HCT116 (cell line): ENCODE results near the gene MRPL9. TPM values are rescaled to one million over a fixed set of nuclear protein-coding genes. Genes with fewer than 3 reads are reported as not detected.

Experiments used
- ATAC-seq: fragments of 200-7000 bp; cut with Tn5 transposase; 2 replicates; pipeline ENCODE4 v1.9.1; 2020; ENCODE audit warnings: mild to moderate bottlenecking, moderate library complexity
- BruUV-seq: library from RNA; stranded (reverse); fragments of 400-500 nt; replicated peaks from 2 replicates; lab custom pipeline; 2021; lab: Mats Ljungman, UMichigan
- CTCF ChIA-PET: fragments of 300-600 bp; sonication (Branson Sonifier 250); formaldehyde crosslinking; loops from one replicate; lab custom pipeline; 2021; ENCODE audit warnings: antibody characterized with exemption; lab: Charles Lee
- POLR2A ChIA-PET: fragments of 300-600, 350-600 bp; sonication (Branson Sonifier 250); formaldehyde crosslinking; loops from one replicate; lab custom pipeline; 2021; ENCODE audit warnings: antibody characterized with exemption; lab: Charles Lee
- RAD21 ChIA-PET, 2 experiments: fragments of 300-600 bp; sonication (Branson Sonifier 250); formaldehyde crosslinking; loops; one replicate each; lab custom pipeline; 2023; ENCODE audit warnings: low total read pairs in 2 of 2; ENCODE audit not compliant: uncharacterized antibody in 2 of 2, unreplicated experiment in 2 of 2, low non-redundant PET in 1 of 2; lab: Charles Lee
- DNase-seq: peaks from one replicate; pipeline ENCODE4 v3.0.0-alpha.2; 2010; ENCODE audit warnings: low read depth, low spot score
- H2AFZ ChIP-seq: fragments of 200-600 bp; shearing (Covaris generic), sonication (generic); 2 replicates; pipeline ENCODE4 v1.6.1; 2017; ENCODE audit warnings: low read depth, mixed run types, mixed read lengths, antibody characterized with exemption, low read length; ENCODE audit not compliant: poor library complexity, severe bottlenecking
- H3K27ac ChIP-seq: 2 replicates; pipeline ENCODE4 v1.5.1; 2012; ENCODE audit warnings: low read depth, low read length
- H3K27me3 ChIP-seq: fragments of 200-600 bp; sonication (generic); 2 replicates; pipeline ENCODE4 v1.6.1; 2016; ENCODE audit warnings: mixed run types, low read length, mixed read lengths; ENCODE audit not compliant: insufficient read depth
- H3K36me3 ChIP-seq, 2 experiments: fragments of 200-500 bp in 1 of 2; fragments of 200-600 bp in 1 of 2; sonication (Bioruptor generic) in 1 of 2; sonication (generic) in 1 of 2; 2 replicates each; pipeline versions ENCODE4 v1.5.1 to v1.6.1; 2014 to 2016; ENCODE audit warnings: low read length in 2 of 2, inconsistent platforms in 1 of 2, mixed read lengths in 1 of 2, mixed run types in 1 of 2; ENCODE audit not compliant: insufficient read depth in 2 of 2, control insufficient read depth in 1 of 2
- H3K4me1 ChIP-seq, 2 experiments: fragments of 200-600 bp in 1 of 2; sonication (generic) in 1 of 2; 2 replicates each; pipeline versions ENCODE4 v1.5.1 to v1.6.1; 2012 to 2017; ENCODE audit warnings: low read length in 2 of 2, inconsistent platforms in 1 of 2, mild to moderate bottlenecking in 1 of 2, mixed read lengths in 1 of 2, mixed run types in 1 of 2, moderate library complexity in 1 of 2; ENCODE audit not compliant: insufficient read depth in 2 of 2, control insufficient read depth in 1 of 2
- H3K4me2 ChIP-seq: fragments of 200-600 bp; sonication (generic); 2 replicates; pipeline ENCODE4 v1.6.1; 2017; ENCODE audit warnings: mixed run types, low read length, mixed read lengths
- H3K4me3 ChIP-seq, 2 experiments: fragments of 200-600 bp in 1 of 2; sonication (generic) in 1 of 2; replicated peaks in 1 of 2; 2 replicates each; pipeline ENCODE4 v1.5.1; 2011 to 2016; ENCODE audit warnings: low read length in 2 of 2, control low read depth in 1 of 2, low read depth in 1 of 2, mild to moderate bottlenecking in 1 of 2, mixed read lengths in 1 of 2, mixed run types in 1 of 2
- H3K79me2 ChIP-seq: fragments of 200-600 bp; sonication (generic); 2 replicates; pipeline ENCODE4 v1.6.1; 2017; ENCODE audit warnings: mild to moderate bottlenecking, mixed run types, low read length, moderate library complexity, mixed read lengths; ENCODE audit not compliant: insufficient read depth
- H3K9ac ChIP-seq: fragments of 200-600 bp; sonication (generic); 2 replicates; pipeline ENCODE4 v1.6.1; 2016; ENCODE audit warnings: low read length, mixed read lengths
- H3K9me2 ChIP-seq: fragments of 200-600 bp; sonication (generic), shearing (Covaris generic); 2 replicates; pipeline ENCODE4 v1.6.1; 2017; ENCODE audit warnings: mixed run types, mild to moderate bottlenecking, moderate library complexity; ENCODE audit not compliant: insufficient read depth
- H3K9me3 ChIP-seq, 2 experiments: fragments of 200-500 bp in 1 of 2; fragments of 200-600 bp in 1 of 2; sonication (Bioruptor generic) in 1 of 2; sonication (generic) in 1 of 2; 2 replicates each; pipeline ENCODE4 v1.6.1; 2014 to 2017; ENCODE audit warnings: low read length in 2 of 2, mixed read lengths in 2 of 2, inconsistent platforms in 1 of 2, low read depth in 1 of 2, mild to moderate bottlenecking in 1 of 2, mixed run types in 1 of 2, moderate library complexity in 1 of 2; ENCODE audit not compliant: control insufficient read depth in 1 of 2, insufficient read depth in 1 of 2
- H4K20me1 ChIP-seq: fragments of 200-600 bp; sonication (generic), shearing (Covaris generic); 2 replicates; pipeline ENCODE4 v1.6.1; 2017; ENCODE audit warnings: mixed run types, mild to moderate bottlenecking, moderate library complexity; ENCODE audit not compliant: insufficient read depth
- CBX3 ChIP-seq: IDR thresholded peaks from 2 replicates; pipeline ENCODE4 v1.6.1; 2012; ENCODE audit warnings: low read depth
- CTCF ChIP-seq, 3 experiments: fragments of 200-600 bp in 1 of 3; sonication (generic) in 1 of 3; IDR thresholded peaks in 2 of 3; conservative IDR thresholded peaks in 1 of 3; 2 replicates each; pipeline ENCODE4 v1.5.1; 2012 to 2017; ENCODE audit warnings: low read depth in 2 of 3, low read length in 2 of 3, antibody characterized with exemption in 1 of 3, borderline replicate concordance in 1 of 3, control low read depth in 1 of 3, mild to moderate bottlenecking in 1 of 3, mixed read lengths in 1 of 3, mixed run types in 1 of 3, moderate library complexity in 1 of 3; ENCODE audit not compliant: insufficient read depth in 1 of 3
- EGR1 ChIP-seq: IDR thresholded peaks from 2 replicates; pipeline ENCODE4 v1.6.1; 2012; ENCODE audit warnings: low read depth
- ELF1 ChIP-seq: IDR thresholded peaks from 2 replicates; pipeline ENCODE4 v1.6.1; 2012; ENCODE audit warnings: low read depth, borderline replicate concordance
- EZH2 ChIP-seq: fragments of 200-600 bp; sonication (generic); IDR thresholded peaks from 2 replicates; pipeline ENCODE4 v1.6.1; 2017; ENCODE audit warnings: antibody characterized with exemption, mixed run types
- EZH2phosphoT487 ChIP-seq: fragments of 200-600 bp; IDR thresholded peaks from 2 replicates; pipeline ENCODE4 v1.6.1; 2018; ENCODE audit warnings: antibody characterized with exemption, borderline replicate concordance
- JUND ChIP-seq: IDR thresholded peaks from 2 replicates; pipeline ENCODE4 v1.6.1; 2012
- POLR2A ChIP-seq: IDR thresholded peaks from 2 replicates; pipeline ENCODE4 v1.7.0; 2011; ENCODE audit warnings: borderline replicate concordance; ENCODE audit not compliant: insufficient read depth, insufficient read length; ENCODE audit errors: extremely low read depth
- POLR2AphosphoS5 ChIP-seq: IDR thresholded peaks from 2 replicates; pipeline ENCODE4 v1.6.1; 2011; ENCODE audit warnings: mild to moderate bottlenecking, low read depth, low read length, moderate library complexity
- RAD21 ChIP-seq: IDR thresholded peaks from 2 replicates; pipeline ENCODE4 v1.6.1; 2012; ENCODE audit warnings: low read depth, mild to moderate bottlenecking
- SIN3A ChIP-seq: IDR thresholded peaks from 2 replicates; pipeline ENCODE4 v1.6.1; 2012; ENCODE audit warnings: low read depth
- YY1 ChIP-seq: IDR thresholded peaks from 2 replicates; pipeline ENCODE4 v1.6.1; 2011; ENCODE audit warnings: low read length, low read depth, moderate library complexity, mild to moderate bottlenecking; ENCODE audit not compliant: insufficient replicate concordance; ENCODE audit errors: extremely low read depth
- ZBTB33 ChIP-seq: IDR thresholded peaks from 2 replicates; pipeline ENCODE4 v1.6.1; 2011; ENCODE audit warnings: mild to moderate bottlenecking, low read length, moderate library complexity; ENCODE audit not compliant: insufficient replicate concordance; ENCODE audit errors: extremely low read depth
- ZFX ChIP-seq: fragments of 450-650 bp; IDR thresholded peaks from 2 replicates; pipeline ENCODE4 v1.6.1; 2017
- ZNF274 ChIP-seq: fragments of 200-500 bp; sonication (Bioruptor generic); IDR thresholded peaks from 2 replicates; pipeline ENCODE4 v1.6.1; 2014; ENCODE audit warnings: mild to moderate bottlenecking, low read depth, low read length, inconsistent platforms
- intact Hi-C: fragments of 100-400 bp; cut with micrococcal nuclease; formaldehyde crosslinking; loops from 2 replicates; pipeline ENCODE4 v1.10.0; 2022
- total RNA-seq: library from RNA; stranded (reverse); gene quantifications from one replicate; pipeline ENCODE4 v1.2.1, GENCODE V29; 2021; ENCODE audit not compliant: unreplicated experiment
- TF ChIP-seq, protein P1 (sequence below): IDR thresholded peaks from 2 replicates; pipeline ENCODE4 v1.6.1; 2012

The MRPL9 gene
- total RNA-seq, 1 experiment from 2014 or later, result 94.5 TPM

DNA sequence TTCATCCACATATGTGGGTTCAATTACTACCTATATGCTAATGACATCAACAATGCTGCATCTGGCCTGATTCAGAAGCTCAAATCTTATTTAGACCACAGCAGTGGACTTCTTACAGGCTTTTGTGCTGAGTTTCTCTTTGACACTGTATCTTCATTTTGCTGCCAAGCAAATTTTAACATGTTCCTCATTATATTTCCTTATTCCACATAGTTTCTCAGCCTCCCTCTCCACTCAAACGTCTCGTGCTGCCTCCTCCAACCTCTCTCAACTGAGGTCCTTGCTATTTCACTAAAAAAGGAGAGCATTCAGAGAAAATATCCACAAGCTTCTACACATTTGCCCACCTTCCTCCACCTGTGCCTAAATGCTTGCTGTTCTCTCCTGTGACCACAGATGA is 20.5 kb upstream of the MRPL9 start:
- Histone ChIP-seq H3K36me3 (no peaks in the 10 kb centered on the region), H3K79me2 (no peaks in the 10 kb centered on the region), H3K4me3 (no peak overlapping the region), H3K9ac (no peak overlapping the region), H3K4me2 (no peak overlapping the region), H3K4me1 (no peaks in the 10 kb centered on the region), H4K20me1 (no peaks in the 10 kb centered on the region), H3K9me2 (no peaks in the 10 kb centered on the region), H3K27me3 (peaks cover 10% of the 10 kb centered on the region), H3K27ac (no peak overlapping the region), H3K9me3 (no peaks in the 10 kb centered on the region), H2AFZ (no peak overlapping the region)
- ChIA-PET POLR2A (no interaction called here), CTCF (no interaction called here), RAD21 (no interaction called here)
- ATAC-seq (no peak), DNase-seq (no peak)
- no TSS peak for BruUV-seq
- TF ChIP-seq YY1 (no peak), JUND (no peak), ZFX (no peak), ELF1 (no peak), ZBTB33 (no peak), POLR2AphosphoS5 (no peak), SIN3A (no peak), RAD21 (no peak), POLR2A (no peak), EGR1 (no peak), CBX3 (no peak), EZH2phosphoT487 (no peak), EZH2 (no peak), ZNF274 (no peak), CTCF (IDR thresholded peaks at IDR 0.05 in 2 of 3, conservative IDR thresholded peaks at IDR 0.05 in 1 of 3; ENCODE audit: borderline replicate concordance in 1 of 3, insufficient read depth in 1 of 3, low read depth in 2 of 3, low read length in 2 of 3) (no peak)
- TF ChIP-seq, protein P1, sequence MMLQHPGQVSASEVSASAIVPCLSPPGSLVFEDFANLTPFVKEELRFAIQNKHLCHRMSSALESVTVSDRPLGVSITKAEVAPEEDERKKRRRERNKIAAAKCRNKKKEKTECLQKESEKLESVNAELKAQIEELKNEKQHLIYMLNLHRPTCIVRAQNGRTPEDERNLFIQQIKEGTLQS, result no peak
- intact Hi-C loops, result no loop called here
